Measurements from ENCODE around the gene C1QTNF1.

Gene C1QTNF1

GRCh38 chr17:79080349-79080748 lies 56.4 kb downstream of the C1QTNF1 start:
- DNase-seq (ENCODE audit: low spot score): no peak

DNA sequence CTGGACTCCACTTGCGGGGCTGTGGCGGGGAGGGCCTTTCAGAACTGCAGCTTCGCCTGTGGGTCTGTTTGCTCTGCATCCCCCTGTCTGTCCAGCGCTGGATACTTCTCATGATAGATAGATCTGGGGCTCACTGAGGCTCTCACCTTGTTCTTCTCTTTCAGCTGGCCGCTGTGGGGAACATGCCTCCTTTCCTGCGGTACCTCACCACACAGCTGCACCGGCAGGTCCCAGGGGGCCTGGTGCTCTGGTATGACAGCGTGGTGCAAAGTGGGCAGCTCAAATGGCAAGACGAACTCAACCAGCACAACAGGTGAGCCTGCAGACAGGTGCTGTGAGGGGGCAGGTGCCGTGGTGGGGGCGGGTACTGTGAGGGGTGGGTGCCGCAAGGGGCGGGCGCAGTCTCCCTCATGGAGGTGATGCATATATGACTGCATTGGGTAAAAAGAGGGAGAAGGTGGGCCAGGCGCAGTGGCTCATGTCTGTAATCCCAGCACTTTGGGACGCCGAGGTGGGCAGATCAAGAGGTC lies 56.9 kb downstream of the C1QTNF1 start:
- no peak for DNase-seq (ENCODE audit: low spot score)

GRCh38 chr17:79081571-79082276 lies 57.8 kb downstream of the C1QTNF1 start:
- no peak for DNase-seq (ENCODE audit: low spot score)

DNA sequence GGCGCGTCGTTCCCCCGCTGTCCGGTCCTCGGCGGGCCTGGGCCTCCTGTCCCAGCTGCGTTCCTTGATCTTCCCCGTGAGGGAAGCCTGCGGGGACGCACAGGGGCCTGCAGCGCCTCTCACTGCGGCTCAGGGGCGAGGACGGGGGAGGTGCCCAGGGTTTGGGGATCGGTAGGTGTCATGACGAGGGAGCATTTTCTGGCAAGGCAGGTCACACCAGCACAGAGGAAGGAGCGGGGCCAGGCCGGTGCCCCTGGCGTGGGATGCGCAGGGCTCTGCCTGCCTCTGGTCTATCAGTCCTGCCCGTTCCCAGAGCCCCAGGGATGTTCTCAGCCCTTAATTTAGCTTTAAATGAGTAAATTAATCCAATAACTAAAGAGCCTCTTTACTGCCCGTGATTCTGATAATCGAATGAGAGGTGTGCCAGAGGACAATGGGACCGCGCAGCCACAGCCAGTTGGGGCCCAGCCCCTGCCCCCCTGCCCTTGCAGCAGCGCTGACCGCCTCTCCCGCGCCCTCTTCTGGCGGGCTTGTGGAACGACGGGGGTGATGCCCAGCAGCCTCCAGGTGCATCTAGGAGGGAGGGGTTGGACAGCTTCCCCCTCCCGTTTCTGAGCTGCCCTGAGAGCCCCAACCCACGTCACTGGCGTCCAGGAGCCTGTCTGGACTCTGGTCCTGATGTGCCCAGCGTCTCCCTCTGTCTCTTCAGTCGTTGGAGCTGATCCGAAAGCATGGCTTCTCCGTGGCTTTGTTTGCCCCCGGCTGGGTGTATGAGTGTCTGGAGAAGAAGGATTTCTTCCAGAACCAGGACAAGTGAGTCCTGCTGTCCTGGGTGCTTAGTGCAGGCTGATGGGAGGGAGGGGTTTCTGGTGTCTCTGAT lies 58.6 kb downstream of the C1QTNF1 start:
- peak; percentile 86 for DNase-seq (ENCODE audit: low spot score)

DNA sequence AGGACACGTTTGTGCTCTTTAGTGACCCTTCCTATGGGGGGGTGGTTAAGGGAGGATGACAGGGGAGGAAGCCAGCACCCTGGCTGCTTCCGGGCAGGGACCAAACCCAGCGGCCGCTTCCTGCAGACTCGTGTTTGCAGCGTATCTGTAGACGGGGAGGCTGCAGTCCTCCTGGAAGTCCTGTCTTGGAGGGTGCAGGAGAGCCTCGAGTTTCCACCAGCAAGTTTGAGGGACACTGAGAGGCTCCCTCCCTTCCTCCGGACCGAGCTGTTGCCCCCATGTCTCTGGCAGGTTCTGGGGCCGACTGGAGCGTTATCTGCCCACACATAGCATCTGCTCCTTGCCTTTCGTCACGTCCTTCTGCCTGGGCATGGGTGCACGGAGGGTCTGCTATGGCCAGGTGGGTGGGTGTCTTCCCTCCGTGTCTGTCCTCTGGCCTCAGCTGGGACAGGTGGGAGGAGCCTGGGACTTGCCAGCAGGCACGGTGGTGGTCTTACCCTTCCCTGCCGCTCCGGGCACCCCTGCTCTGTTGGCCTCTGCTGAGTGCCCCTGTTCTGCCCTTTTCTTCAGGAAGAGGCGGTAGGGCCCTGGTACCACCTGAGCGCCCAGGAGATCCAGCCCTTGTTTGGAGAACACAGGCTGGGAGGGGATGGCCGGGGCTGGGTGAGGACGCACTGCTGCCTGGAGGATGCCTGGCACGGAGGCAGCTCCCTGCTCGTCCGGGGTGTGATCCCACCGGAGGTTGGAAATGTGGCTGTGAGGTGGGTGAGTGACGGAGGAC lies 59.4 kb downstream of the C1QTNF1 start:
- no peak for DNase-seq (ENCODE audit: low spot score)

GRCh38 chr17:79084291-79085153 lies 60.6 kb downstream of the C1QTNF1 start:
- DNase-seq (ENCODE audit: low spot score): no peak

GRCh38 chr17:79085154-79085920 lies 61.4 kb downstream of the C1QTNF1 start:
- no peak for DNase-seq (ENCODE audit: low spot score)

- no peak for DNase-seq (ENCODE audit: low spot score)
Measured at GRCh38 chr17:79085921-79086551, 62.1 kb downstream of the C1QTNF1 start.

DNA sequence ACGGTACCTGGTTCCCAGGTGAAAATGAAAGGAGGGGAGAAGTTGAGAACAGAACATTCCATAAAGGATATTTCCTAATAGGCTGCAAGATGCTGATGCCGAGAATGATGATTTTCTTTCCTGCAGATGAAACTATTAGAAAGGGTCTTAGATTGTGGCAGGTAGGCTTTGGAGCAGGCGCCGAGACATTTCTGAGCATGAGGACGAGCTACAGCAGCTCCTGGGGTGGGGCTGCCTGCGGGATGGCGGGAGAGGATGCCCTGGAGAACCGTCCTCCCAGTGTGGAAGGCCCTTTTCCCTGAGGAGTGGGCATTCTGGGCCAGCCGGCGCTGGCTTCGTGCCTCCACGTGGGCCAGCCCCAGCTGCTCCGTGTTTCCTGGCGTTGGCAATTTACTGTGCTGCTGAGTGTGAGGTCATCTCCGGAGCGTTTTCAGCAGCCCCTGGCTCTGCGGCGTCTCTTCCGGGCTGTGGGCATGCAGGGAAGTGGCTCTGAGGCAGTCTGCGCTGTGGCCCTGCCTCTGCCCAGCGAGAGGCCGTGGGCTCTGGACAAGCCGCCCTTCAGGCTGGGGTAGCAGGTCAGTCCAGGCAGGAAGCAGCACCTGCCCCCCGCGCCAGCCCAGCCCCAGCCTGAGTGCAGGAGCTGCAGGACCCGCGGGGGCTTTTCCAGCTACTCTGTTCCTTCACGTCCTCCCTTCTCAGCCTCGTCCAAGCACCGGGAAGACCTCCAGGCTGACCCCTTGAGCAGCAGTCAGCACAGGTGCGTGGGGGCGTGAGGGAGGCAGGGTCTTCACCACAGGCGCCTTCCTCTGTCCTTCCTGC lies 62.8 kb downstream of the C1QTNF1 start:
- DNase-seq (ENCODE audit: low spot score): no peak

DNA sequence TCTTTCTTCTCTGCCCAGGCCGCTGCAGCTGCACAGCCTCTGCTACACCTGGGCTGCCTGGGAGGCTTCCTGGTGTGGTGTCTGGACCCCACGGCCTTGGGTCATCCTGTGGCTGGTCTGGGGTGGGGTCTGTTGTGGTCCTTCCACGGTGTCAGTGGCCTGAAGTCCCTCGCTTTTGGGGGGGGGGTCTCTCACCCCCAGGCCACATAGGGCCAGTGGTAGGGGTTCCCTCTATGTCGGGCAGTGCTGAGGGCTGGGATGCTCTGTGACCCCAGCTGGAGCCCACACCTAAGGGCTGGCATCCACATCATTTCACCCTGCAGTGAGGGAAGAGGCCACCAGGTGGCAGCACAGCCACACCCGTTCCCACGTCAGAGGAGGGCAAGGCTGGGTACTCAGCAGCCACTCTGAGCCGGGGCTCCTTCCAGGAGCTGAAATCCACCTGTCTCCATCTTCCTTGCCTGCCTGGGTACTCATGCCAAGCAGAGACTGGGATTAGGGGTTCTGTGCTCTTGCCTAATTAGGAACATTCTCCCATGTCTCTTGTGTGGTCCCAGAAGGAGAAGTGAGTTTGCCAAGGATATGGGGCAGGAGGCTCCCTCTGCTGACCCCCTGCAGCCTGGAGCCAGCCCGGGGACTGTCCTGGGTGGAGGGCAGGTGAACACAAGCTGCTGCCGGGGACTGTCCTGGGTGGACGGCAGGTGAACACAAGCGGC lies 63.6 kb downstream of the C1QTNF1 start:
- DNase-seq (ENCODE audit: low spot score): peak; percentile 91

DNA sequence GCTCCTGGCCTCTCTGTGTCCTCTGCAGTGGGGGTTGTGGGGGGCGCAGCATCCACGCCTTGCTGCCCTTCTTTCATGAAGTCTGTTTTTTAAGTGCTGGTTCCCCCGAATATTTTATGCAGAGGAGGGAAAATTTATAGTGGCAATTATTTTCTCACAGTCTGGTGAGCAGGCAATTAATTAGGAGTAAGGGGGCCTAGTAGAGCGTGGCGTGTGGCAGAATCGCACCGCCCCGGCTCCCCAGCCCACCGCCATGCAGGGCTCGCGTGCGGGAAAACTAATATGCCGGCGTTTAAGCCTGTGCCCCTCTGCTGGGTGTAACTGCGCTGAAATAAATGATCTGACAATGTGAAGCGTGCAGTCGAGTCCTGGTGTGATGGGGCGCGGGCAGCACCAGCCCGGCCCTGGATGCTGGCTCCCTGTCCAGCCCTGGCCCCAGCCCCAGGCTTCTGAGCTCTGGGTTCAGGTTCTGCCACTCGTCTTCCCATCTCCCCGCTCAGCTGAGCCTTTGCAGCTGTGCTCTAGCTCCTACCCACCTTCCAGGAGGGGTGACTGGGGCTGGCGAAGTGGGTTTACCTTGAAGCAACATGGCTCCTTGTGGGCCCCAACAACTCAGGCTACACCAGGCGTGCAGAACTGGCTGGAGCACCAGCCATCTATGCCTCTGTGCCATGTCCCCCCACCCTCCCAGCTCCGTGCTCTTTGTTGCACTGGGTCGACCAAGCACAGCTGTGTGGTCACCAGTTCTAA lies 64.5 kb downstream of the C1QTNF1 start:
- DNase-seq (ENCODE audit: low spot score): no peak

DNA sequence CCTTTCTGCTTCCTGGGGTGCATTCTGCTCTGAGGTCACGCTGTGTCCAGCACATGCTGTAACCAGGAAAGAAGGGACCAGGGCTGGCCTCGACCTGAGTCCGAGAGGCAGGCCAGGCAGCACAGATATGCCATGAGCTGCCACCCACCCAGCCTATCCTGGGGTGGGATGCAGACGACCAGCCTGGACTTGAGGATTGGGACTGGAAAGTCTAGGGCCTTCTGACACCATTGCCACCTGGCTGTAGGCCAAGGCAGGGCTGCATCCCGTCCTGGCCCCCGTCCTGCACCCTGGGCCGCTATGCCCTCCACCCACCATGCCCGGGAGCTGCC lies 65.0 kb downstream of the C1QTNF1 start:
- DNase-seq (ENCODE audit: low spot score): no peak

DNA sequence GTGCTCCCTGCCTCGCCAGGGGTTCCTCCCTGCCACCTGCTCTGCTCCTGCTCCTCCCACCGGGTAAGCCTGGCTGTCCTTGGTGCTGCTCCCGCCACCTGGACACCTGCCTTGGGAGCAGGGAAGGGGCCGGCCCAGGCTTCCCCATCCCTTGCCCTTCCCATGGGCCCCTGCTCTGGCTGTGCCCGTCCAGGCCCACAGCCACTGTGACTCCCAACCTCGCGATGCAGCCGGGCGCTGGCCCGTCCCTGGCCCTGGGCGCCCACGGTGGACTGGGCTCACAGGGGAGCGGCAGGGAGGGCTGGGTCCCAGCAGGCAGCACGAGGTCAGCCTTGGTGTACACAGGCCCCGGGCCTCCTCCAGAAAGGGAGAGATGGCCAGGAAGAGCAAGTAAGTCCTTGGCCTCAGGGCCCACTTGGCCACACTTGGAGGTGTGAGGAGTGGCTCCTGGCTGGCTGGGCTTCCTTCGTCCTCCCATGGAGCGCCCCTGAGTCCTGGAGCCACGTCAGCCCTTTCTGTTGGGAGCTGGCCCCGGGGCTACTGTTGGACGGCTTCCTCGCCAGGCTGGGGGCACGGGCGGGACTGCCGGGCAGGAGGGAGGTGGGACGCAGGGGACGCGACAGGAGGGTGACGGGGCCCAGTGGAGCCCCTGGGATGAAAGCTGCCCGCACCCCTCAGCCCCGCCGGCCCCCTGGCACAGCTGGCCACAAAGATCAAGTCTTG lies 65.9 kb downstream of the C1QTNF1 start:
- DNase-seq (ENCODE audit: low spot score): no peak

GRCh38 chr17:79090443-79091225 lies 66.7 kb downstream of the C1QTNF1 start:
- DNase-seq (ENCODE audit: low spot score): no peak

- no peak for DNase-seq (ENCODE audit: low spot score)
Measured at GRCh38 chr17:79091226-79091670, 67.3 kb downstream of the C1QTNF1 start.

DNA sequence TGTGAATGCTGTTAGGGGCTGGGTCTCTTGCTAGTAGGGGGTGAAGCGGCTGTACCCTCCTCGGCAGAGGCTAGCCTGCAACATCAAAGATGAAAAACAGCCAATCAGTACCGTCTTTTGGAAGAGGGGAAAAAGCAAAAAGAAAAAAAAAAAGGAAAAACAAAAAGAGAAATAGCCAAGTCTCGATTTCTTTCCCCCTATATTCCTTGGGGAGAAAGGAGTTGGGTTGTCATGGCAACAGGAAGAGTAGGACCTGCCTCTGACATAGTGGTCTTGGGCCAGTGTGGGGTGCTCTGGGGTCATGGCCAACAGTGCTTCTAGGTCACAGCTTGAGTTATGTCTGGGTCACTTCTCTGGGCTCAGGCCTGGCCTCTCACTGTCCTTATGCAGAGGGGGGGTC lies 68.6 kb downstream of the C1QTNF1 start:
- no peak for DNase-seq (ENCODE audit: low spot score)
